ENCODE measurements around the gene FUT1. TPM values are rescaled to one million over a fixed set of nuclear protein-coding genes. Genes with fewer than 3 reads are reported as not detected.

FUT1 gene
- total RNA-seq, 1 donor from 2014 or later = 1.8 TPM

- intact Hi-C loops (cut with micrococcal nuclease) = no loop called here
- no peak for TF ChIP-seq CTCF (IDR thresholded peaks at IDR 0.05; ENCODE audit: borderline replicate concordance)
- H3K9me3 ChIP-seq (replicated peaks) = peaks cover 6% of the 10 kb centered on the region
- no peak overlapping the region for H3K27ac ChIP-seq (replicated peaks)
- H3K4me3 ChIP-seq = no peak overlapping the region
- DNase-seq = no peak
- H3K27me3 ChIP-seq (ENCODE audit: low read depth) = no peaks in the 10 kb centered on the region
- H3K36me3 ChIP-seq = peaks cover 8% of the 10 kb centered on the region
- H3K4me1 ChIP-seq = peaks cover 31% of the 10 kb centered on the region
Measured at GRCh38 chr19:48711106-48711662, 41.3 kb downstream of the FUT1 start.

- H3K27ac ChIP-seq (replicated peaks) = no peak overlapping the region
- intact Hi-C loops (cut with micrococcal nuclease) = no loop called here
- peaks cover 10% of the 10 kb centered on the region for H3K36me3 ChIP-seq
- peaks cover 9% of the 10 kb centered on the region for H3K4me1 ChIP-seq
- no peak for TF ChIP-seq CTCF (IDR thresholded peaks at IDR 0.05; ENCODE audit: borderline replicate concordance)
- H3K27me3 ChIP-seq (ENCODE audit: low read depth) = no peaks in the 10 kb centered on the region
- H3K9me3 ChIP-seq (replicated peaks) = peaks cover 6% of the 10 kb centered on the region
- no peak overlapping the region for H3K4me3 ChIP-seq
- no peak for DNase-seq
Measured at GRCh38 chr19:48708471-48708870, 44.0 kb downstream of the FUT1 start.

GRCh38 chr19:48705431-48705830 is 47.0 kb downstream of the FUT1 start:
- Histone ChIP-seq H3K4me3 (no peak overlapping the region), H3K36me3 (peaks cover 21% of the 10 kb centered on the region), H3K27me3 (ENCODE audit: low read depth) (no peaks in the 10 kb centered on the region), H3K9me3 (replicated peaks) (no peaks in the 10 kb centered on the region), H3K4me1 (no peaks in the 10 kb centered on the region), H3K27ac (replicated peaks) (no peak overlapping the region)
- intact Hi-C loops (cut with micrococcal nuclease) = no loop called here
- TF ChIP-seq CTCF (IDR thresholded peaks at IDR 0.05; ENCODE audit: borderline replicate concordance) = no peak
- no peak for DNase-seq

- Histone ChIP-seq H3K4me3 (no peak overlapping the region), H3K27ac (replicated peaks) (no peak overlapping the region), H3K4me1 (no peaks in the 10 kb centered on the region), H3K27me3 (ENCODE audit: low read depth) (no peaks in the 10 kb centered on the region), H3K9me3 (replicated peaks) (no peaks in the 10 kb centered on the region), H3K36me3 (peaks cover 21% of the 10 kb centered on the region)
- DNase-seq = no peak
- no peak for TF ChIP-seq CTCF (IDR thresholded peaks at IDR 0.05; ENCODE audit: borderline replicate concordance)
- intact Hi-C loops (cut with micrococcal nuclease) = no loop called here
Measured at GRCh38 chr19:48703316-48703715, 49.1 kb downstream of the FUT1 start.

DNA sequence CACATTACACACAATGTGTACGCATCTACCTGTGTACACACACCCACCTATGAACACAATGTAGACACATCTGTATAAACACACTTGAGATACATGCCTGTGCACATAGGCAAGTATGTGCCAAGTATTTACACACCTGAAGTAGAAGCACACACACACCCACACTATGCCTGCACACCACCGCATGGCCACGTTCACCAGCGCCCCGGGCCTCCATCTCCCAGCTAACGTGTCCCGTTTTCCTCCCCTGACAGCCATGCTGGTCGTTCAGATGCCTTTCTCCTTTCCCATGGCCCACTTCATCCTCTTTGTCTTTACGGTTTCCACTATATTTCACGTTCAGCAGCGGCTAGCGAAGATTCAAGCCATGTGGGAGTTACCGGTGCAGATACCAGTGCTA is 49.7 kb downstream of the FUT1 start:
- Histone ChIP-seq H3K27me3 (ENCODE audit: low read depth) (peaks cover under 1% of the 10 kb centered on the region), H3K36me3 (peaks cover 21% of the 10 kb centered on the region), H3K9me3 (replicated peaks) (no peaks in the 10 kb centered on the region), H3K4me1 (no peaks in the 10 kb centered on the region), H3K27ac (replicated peaks) (no peak overlapping the region), H3K4me3 (no peak overlapping the region)
- intact Hi-C loops (cut with micrococcal nuclease) = no loop called here
- DNase-seq = no peak
- TF ChIP-seq CTCF (IDR thresholded peaks at IDR 0.05; ENCODE audit: borderline replicate concordance) = no peak

Data from left ventricle myocardium inferior (tissue), 1 donor.